HUDEP-2 (cell line): ENCODE results near the gene S100A1.
A peak's percentile ranks its signal among the peaks of the same experiment; 100 is the strongest.
"Not testable (repeated sequence)": the region's sequence is repeated elsewhere in the genome, so short reads cannot be mapped to it uniquely, and the experiment has no call there.

Experiments used
- DNase-seq, 76 experiments: peaks; one replicate each; lab custom pipeline; 2025; ENCODE audit not compliant: unreplicated experiment in 76 of 76; lab: John Stamatoyannopoulos, UW

The S100A1 gene

DNA sequence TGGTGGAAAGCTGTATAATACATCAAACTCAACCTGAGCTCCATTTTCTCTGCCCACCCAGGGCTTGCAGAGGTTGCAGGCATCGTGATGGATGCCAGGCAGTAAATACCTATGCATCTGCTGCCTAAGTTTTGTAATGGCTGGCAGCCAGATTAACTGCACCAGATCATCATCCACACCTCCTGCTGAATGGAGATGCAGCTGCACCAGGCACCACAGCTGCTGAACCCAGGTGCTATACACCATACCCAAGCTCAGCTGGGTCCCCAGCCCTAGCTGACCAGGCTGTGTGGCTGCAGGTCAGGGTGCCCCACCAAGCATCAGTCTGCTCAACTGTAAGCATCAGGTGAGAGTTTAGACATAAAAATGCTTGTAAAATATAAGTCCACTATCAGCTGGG lies 23.5 kb downstream of the S100A1 start:
- DNase-seq: no peak

DNA sequence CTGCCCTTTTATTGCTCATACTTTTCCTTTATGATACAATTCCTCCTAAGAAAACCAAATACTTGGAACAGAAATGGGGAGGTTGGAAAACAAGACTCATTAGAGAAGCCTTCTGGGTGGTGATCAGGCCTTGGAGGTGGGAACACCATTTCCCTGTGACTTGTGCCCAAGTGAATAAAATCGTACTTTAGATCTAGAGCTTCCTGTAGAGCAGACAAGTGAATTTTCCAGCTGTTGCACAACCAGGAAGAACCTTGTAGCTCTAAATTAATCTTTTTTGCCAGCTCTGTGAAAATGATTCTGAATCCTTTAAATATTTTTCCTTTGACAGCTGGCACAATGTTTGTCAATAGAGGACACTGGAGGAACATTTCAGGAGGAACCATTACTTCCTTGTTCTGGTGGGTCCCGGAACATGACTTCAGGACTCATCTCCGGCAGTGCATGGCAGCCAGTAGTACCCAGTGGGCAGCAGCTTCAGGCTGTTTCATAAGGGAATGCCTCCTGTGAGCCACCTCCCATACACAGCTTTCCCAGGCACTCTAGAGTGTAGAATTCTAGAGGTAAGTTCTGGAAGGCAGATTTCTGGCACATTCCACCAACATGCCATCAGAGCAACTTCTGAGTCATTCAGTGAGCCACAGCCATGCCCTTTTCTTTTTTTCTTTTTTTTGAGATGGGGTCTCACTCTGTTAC lies 24.7 kb downstream of the S100A1 start:
- DNase-seq: no peak

DNA sequence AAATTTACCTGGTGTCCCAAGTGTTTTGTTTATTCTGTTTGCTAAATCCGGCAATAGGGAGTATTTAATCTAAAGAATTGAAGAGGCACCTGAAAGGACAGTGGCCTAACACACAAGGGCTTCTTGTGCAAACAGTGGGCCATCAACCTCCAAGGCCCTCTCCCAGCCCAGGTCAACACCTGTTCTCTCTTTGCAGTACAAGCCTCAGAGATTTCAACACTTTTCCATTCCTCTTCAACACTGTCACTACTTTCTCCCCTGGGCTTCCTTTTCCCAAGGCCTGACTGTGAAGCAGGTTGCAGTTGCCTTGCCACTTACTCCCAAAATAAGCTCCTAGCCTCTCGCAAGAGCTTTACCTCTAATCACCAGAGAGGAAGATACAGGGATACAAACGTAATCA lies 27.1 kb downstream of the S100A1 start:
- DNase-seq: no peak

DNA sequence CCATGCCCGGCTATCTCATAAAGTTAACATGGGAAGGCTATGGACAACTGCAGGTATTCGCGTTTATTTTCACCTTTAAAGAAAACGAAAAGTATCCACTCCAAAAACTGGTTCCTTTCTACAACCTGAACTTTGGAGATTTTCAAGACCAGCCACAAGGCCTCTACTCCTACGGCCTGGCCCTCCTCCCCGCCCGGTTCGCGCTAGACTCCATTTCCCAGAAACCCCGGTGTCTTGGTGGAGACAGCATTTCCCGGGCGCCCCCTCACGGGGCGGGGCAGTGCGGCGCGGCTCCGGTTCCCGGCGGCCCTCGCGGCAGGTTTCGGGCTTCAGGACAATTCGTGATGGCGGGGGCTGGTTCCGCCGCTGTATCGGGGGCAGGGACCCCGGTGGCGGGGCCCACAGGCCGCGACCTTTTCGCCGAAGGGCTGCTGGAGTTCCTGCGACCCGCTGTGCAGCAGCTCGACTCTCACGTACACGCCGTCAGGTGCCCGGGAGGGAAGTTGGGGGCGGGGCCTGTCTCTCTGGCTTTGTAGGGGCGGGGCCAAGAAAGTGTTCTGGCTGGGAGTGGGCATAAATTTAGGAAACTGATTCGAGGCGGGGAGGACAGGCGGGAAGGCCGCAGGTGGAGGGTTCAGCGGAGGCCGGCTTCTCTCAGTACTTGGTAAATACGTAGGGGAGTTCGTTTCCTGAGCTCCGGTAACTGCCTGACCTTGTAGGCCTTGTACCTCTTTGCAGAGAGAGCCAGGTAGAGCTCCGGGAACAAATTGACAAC lies 30.4 kb downstream of the S100A1 start, which contains the start of gene SNAPIN:
SNAPIN (plus strand) TSS at position 304 of the 775 bp plus-strand sequence; CDS start at position 345, 41 bp downstream.
- peak in 75 of 76 experiments; percentile 28 to 98 (median 83) for DNase-seq

DNA sequence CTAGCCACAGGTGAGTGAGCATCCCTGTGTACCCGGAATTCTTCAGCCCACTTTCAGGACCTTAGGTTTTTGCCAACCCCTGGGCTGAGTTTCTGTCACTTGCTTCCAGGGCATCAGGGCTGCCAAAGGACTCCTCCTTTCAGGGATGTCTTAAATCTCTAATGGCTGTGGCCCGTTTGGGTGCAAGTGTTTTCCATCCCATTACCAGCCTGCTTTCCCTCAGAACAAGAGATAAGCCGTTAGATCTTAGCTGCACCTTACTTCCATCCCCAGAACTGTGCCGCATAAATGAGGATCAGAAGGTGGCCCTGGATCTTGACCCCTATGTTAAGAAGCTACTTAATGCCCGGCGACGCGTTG lies 30.9 kb downstream of the S100A1 start:
- peak in 1 of 76 experiments; percentile 42 for DNase-seq

DNA sequence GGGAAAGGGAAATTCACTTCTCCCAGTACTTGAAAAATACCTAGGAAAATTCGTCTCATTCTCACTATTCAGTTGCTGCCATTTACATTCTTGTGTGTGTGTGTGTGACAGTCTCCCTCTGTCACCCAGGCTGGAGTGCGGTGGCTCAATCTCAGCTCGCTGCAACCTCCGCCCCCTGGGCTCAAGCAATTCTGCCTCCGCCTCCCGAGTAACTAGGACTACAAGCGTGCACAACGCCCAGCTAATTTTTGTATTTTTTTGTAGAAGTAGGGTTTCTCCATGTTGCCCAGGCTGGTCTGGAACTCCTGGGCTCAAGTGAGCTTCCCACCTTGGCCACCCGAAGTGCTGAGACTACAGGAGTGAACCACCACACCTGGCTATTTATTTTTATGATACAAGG lies 31.4 kb downstream of the S100A1 start:
- DNase-seq: no peak

DNA sequence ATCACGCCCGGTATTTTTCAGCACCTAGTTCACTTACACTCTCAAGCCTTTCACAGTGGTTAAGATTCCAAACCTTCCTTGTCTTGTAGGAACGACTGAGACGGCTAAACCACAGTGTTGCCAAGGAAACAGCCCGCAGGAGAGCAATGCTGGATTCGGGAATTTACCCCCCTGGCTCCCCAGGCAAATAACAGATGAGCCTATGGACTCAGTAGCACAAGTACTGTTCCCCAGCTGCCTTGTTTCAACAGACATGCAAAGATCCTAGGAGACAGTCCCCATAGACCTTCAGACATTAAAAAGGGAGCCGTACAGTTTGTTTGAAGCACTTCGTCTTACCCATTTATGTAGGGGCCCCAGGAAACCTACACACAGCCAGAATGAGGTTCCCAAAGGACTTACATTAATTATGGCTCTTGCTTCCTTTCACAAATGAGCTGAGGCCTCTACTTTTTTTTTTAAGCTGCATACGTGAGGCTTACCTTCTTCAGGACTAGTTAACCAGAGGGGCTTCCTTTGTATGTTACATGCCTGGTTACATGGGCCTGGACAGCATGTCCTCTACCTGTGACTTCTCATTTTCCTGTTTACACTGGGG lies 33.0 kb downstream of the S100A1 start:
- no peak for DNase-seq

DNA sequence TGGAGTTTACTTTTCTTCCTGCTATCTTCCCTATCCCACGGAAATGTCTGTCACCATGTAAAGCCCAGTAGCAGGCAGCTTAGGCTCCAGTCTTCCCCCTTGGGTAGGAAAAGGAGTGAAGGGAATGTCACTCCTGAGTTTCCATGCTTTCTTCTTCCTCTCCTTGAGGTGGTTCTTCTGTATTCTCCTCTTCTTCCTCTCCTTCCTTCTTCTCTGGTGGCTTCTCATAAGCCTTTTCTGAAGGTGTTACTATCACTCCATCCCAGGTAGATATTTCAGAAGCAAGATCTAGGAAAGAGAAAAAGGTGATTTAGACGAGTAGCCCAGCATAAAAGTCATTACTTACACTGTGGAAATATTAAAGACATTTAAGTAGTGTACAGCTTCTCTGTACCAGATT lies 34.0 kb downstream of the S100A1 start:
- no peak for DNase-seq

DNA sequence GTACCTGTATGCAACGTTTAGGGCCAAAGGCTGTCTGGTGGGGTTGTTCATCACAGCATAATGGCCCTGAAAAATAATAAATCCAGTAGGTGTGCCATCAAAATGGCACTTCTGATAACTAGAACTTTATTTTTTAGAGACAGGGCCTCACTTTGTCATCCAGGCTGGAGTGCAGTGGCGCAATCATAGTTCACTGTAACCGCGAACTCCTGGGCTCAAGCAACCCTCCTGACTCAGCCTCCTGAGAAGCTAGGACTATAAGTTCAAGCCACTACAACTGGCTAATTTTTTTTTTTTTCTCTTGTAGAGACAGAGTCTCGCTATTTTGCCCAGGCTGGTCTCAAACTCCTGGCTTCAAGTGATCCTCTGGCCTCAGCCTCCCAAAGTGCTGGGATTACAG lies 35.0 kb downstream of the S100A1 start:
- DNase-seq: no peak

DNA sequence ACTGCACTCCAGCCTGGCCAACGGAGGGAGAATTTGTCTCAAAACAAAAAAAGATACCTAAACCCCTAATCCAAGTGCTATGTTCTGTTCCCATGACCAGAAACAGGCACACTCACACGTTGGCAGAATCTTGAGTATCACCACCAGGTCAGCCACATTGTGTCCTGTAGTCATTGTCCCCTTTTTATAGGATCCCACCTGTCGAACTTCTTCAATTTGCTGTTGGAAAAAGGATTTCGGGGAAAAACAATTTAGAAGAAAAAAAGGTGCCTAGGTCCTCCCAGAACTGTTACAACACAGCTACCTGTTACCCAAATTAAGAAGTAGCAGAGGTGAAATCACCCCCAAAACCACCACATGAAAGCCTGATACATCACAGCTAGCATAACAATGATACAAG lies 39.2 kb downstream of the S100A1 start:
- no peak for DNase-seq

DNA sequence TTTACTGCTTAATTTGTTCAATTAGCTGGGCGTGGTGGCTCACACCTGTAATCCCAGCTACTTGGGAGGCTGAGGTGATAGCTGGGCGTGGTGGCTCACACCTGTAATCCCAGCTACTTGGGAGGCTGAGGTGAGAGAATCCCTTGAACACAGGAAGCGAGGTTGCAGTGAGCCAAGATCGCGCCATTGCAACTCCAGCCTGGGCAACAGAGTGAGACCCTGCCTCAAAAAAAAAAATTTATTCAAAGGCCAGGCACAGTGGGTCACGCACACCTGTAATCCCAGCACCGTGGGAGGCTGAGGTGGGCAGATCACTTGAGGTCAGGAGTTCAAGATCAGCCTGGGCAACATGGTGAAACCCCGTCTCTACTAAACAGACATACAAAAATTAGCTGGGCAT lies 40.4 kb downstream of the S100A1 start:
- not testable (repeated sequence) for DNase-seq

DNA sequence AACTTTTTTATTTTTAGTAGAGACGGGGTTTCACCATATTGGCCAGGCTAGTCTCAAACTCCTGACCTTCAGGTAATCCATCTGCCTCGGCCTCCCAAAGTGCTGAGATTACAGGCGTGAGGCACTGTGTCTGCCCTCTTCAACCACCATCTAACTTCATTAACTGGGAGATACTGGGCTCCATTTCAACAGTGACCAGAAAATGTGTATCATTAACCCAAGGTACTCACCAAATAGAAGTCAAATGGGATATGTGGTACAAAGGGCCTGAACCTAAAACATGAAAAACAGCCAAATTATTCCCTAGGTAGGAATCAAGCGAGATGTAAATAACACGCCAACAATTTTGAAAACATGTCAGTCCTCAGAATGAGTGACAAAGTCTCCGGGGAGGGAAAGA lies 41.4 kb downstream of the S100A1 start:
- DNase-seq: no peak

DNA sequence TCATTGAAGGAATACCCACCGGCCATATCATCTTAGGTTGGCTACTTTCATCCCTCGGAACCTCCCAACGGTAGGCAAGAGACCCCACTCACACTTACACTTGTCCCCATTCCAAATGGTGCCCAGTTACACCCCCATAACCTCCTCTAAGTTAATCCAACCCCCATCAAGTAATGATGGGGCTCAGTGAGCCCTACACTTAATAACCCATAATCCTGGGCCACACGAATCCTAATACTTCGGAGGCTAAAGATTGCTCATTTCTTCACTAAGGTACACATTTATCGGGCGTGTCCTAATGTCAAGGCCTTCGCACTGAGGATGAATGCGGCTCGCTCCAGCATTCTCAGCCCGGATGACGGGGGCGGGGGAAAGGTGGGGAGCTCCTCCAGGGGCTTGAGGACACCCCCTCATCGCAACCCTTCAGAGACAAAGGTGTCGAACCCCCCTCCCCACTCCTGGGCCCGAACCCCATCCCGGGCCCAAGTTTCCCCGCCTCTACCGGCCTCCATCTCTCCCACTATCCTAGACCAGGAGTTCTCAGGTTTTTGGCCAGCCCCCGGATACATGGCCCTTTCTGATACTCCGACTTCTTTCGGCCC lies 42.1 kb downstream of the S100A1 start:
- no peak for DNase-seq

DNA sequence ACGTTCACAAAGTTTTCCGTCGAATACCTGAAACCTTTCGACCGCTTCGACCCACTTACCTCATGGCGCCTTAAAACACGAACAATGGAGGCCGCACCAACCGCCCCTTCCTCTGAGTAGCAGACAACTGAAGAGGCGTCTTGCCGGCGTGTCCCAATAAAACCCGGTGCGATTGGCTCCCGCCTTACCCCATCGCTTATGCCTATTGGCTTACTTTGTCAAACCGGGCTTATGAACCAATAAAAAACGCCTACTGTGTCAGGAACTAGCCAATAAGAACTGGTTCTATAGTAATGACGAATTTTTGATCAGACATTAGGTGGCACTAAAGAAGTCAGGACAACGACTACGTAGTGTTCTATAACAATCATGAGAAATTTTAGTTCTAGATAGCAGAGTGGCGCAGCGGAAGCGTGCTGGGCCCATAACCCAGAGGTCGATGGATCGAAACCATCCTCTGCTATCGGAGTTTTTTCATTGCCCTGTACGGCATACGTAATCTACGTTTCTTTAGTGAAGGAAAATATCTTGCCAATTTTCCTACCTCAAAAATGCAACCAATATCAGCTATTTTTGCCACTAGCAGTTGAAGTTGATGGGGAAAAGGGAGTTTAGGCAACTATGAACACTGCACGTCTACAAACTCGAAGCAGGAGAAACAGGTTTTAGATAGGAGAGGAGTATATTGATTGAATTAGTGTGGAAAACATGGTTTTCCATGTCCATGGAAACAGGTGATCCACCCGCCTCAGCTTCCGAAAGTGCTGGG lies 42.8 kb downstream of the S100A1 start, which contains the start of gene ILF2:
ILF2 (minus strand) TSS at position 135 of the 769 bp plus-strand sequence; CDS start at position 64, 71 bp downstream.
- peak in 75 of 76 experiments; percentile 73 to 99 (median 95) for DNase-seq

DNA sequence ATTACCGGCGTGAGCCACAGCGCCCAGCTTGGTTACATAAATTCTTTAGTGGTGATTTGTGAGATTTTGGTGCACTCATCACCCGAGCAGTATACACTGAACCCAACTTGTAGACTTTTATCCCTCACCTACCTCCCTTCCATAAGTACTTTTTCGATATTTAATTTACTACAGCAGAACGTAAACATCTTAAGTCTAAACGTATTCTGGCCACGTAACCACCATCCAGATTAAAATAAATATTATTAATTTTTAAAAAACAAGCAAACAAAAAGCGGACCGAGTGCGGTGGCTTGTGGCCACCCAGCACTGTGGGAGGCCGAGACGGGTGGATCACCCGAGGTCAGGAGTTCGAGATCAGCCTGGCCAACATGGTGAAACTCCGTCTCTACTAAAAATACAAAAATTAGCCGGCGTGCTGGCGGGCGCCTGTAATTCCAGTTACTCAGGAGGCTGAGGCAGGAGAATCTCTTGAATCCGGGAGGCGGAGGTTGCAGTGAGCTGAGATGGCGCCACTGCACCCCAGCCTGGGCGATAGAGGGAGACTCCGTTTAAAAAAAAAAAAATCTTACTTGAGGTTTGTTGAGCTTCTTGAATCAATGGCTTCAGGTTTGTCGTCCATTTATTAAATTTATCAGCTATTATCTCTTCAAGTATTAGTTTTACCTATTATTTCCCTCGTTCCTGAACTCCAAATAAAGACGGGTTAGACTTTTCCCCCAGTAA lies 43.6 kb downstream of the S100A1 start:
- DNase-seq: peak in 56 of 76 experiments; percentile 13 to 77 (median 44)

DNA sequence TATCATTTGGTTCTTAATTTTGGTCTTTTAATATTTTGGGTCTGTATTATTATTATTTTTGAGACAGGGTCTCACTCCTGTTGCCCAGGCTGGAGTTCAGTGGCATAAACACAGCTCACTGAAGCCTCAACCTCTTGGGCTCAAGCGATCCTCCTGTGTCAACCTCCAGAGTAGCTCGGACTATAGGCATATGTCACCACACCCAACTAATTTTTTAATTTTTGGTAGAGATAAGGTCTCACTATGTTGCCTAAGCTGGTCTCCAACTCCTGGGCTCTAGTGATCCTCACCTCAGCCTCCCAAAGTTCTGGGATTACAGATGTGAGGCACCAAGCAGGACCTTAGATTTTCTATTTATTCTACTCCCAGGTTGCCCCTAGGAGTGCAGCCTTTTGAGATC lies 45.3 kb downstream of the S100A1 start:
- DNase-seq: no peak

DNA sequence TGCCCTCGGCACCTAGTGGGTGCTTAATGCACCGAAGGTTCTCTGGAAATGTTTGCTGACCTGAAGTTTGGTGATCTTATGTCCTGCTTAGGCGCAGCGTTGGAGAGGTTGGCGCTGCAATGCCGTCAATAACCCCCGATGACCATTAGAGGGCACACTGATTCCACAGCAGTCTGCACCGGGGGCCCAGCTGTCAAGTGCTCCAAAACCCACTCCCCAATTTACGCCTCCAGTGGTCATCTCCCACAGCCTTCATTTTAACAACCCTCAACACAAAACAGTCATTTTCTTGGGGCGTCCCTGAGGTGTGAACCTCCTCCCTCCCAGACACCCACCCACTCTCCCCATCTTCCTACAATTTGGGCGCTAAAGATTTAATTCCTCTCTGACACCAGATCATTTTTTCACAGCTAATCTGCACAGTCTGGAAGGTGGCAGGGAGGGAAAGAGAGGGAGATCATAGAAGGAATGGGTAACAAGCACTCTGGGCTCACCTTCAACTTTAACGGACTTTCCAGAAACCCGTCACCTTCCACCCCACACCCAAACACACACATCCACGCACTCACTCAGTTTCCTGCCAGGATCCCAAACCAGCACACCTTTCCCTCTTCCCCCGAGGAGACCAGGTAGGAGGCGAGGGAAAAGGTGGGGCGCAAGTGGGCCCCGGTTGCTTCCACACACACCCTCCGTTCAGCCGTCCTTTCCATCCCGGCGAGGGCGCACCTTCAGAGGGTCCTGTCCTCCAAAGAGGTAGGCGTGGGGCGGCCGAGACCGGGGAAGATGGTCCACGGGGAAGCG lies 49.7 kb downstream of the S100A1 start:
- peak in 23 of 76 experiments; percentile 3 to 40 (median 27) for DNase-seq

DNA sequence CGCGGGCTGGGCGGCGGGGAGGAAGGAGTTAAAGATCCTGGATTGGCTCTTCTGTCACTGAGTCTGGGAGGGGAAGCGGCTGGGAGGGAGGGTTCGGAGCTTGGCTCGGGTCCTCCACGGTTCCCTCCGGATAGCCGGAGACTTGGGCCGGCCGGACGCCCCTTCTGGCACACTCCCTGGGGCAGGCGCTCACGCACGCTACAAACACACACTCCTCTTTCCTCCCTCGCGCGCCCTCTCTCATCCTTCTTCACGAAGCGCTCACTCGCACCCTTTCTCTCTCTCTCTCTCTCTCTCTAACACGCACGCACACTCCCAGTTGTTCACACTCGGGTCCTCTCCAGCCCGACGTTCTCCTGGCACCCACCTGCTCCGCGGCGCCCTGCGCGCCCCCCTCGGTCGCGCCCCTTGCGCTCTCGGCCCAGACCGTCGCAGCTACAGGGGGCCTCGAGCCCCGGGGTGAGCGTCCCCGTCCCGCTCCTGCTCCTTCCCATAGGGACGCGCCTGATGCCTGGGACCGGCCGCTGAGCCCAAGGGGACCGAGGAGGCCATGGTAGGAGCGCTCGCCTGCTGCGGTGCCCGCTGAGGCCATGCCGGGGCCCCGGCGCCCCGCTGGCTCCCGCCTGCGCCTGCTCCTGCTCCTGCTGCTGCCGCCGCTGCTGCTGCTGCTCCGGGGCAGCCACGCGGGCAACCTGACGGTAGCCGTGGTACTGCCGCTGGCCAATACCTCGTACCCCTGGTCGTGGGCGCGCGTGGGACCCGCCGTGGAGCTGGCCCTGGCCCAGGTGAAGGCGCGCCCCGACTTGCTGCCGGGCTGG lies 50.5 kb downstream of the S100A1 start, which contains the start of gene NPR1:
NPR1 (plus strand) TSS at position 170 of the 818 bp plus-strand sequence; CDS start at position 591, 421 bp downstream.
- peak in 8 of 76 experiments; percentile 5 to 42 (median 13) for DNase-seq
